B cell (primary cell): Measurements from ENCODE around the gene NRP1.

Experiments
- CTCF ChIP-seq: fragments of 200-600 bp; IDR thresholded peaks from one replicate; pipeline ENCODE4 v1.8.0; 2022; ENCODE audit warnings: antibody characterized with exemption, mild to moderate bottlenecking
- EZH2 ChIP-seq: IDR thresholded peaks from 2 replicates; pipeline ENCODE4 v1.6.1; 2012; ENCODE audit warnings: borderline replicate concordance, low read depth, mild to moderate bottlenecking, moderate library complexity, low read length; ENCODE audit not compliant: insufficient read depth, poor library complexity, severe bottlenecking

DNA sequence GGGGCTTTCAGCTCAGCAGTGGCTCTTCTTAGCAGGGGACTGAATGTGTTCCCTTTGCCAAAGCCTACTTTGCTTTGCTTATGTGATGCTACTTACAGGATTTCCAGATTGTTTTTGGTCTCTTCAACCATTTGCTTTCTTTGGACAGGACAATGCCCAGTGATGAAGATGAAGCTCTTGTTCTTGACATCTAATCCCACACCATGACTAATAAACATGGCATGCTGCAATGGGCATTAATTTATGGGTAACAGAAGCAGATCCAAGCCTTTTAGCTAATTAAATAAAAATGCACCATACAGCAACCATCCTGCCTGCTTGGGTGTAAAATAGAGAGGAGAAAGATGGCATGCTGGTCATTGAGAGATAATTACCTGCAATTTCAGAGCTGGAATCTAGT is 200.9 kb downstream of the NRP1 start:
- no peak for TF ChIP-seq CTCF
- TF ChIP-seq EZH2: no peak
